ENCODE data around the gene SORCS2.

Gene SORCS2

DNA sequence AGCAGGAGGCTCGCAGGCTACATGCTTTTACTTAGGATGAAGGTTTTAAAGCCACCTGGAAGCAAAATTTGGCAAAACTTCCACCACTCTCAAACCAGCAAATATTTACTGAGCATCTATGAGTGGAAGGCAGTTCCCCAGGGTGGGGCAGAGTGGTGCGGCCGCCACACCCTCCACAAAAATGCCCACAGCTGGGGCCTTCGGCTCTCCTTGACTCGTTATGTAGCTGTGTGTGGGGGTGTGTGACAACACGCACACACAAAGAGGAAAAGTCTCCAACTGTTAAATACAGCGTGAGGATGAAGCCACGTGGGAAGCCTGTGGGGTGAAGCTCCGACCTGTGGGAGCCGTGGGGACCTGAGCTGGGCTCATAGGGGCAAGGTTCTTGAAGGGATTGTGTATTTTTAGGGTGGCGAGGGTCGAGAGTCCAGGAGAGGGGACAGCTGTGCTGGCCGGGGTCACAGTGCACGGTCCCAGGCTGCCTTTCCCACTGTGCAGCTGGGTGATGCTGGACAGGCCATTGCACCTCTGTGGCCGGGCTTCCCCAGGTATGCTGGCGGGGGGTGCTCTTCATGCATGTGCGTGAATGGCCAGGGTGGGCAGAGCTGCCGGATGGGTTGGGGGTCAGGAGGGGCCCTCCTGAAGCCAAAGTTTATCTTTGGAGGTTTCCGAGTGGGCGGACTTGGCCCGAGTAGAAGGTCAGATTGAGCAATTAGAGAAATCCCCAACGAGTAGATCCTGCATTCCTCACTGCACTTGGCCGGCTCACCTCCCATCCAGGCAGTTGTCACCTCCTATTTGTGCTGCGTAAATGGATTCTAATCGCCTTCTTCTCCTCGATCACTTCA lies 25.4 kb downstream of the SORCS2 start:
- ChIA-PET CTCF (no interaction called here), POLR2A (no interaction called here)
- no peak for DNase-seq (ENCODE audit: extremely low spot score)
- TF ChIP-seq, protein P1, sequence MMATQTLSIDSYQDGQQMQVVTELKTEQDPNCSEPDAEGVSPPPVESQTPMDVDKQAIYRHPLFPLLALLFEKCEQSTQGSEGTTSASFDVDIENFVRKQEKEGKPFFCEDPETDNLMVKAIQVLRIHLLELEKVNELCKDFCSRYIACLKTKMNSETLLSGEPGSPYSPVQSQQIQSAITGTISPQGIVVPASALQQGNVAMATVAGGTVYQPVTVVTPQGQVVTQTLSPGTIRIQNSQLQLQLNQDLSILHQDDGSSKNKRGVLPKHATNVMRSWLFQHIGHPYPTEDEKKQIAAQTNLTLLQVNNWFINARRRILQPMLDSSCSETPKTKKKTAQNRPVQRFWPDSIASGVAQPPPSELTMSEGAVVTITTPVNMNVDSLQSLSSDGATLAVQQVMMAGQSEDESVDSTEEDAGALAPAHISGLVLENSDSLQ (IDR thresholded peaks at IDR 0.05) = no peak
- TF ChIP-seq SUZ12 (IDR thresholded peaks at IDR 0.05) = no peak
- TF ChIP-seq LEF1 (IDR thresholded peaks at IDR 0.05; ENCODE audit: borderline replicate concordance) = no peak
- TF ChIP-seq NFRKB (IDR thresholded peaks at IDR 0.05) = no peak
- TF ChIP-seq ELF4 (IDR thresholded peaks at IDR 0.05) = no peak
- TF ChIP-seq CTBP1 (IDR thresholded peaks at IDR 0.05; ENCODE audit: borderline replicate concordance) = no peak

GRCh38 chr4:7218686-7219085 lies 26.3 kb downstream of the SORCS2 start:
- ChIA-PET POLR2A (no interaction called here), CTCF (no interaction called here)
- no peak for DNase-seq (ENCODE audit: extremely low spot score)
- TF ChIP-seq LEF1 (IDR thresholded peaks at IDR 0.05; ENCODE audit: borderline replicate concordance) (no peak), ZNF384 (IDR thresholded peaks at IDR 0.05) (no peak), FOXM1 (IDR thresholded peaks at IDR 0.05; ENCODE audit: borderline replicate concordance) (no peak), NFRKB (IDR thresholded peaks at IDR 0.05) (no peak), SP1 (IDR thresholded peaks at IDR 0.05) (no peak), FOXK2 (IDR thresholded peaks at IDR 0.05) (no peak), ARNT (IDR thresholded peaks at IDR 0.05) (no peak), L3MBTL2 (conservative IDR thresholded peaks at IDR 0.05) (no peak), CTBP1 (IDR thresholded peaks at IDR 0.05; ENCODE audit: borderline replicate concordance) (no peak), SUZ12 (IDR thresholded peaks at IDR 0.05) (no peak), FOXA1 (IDR thresholded peaks at IDR 0.05) (no peak), TARDBP (IDR thresholded peaks at IDR 0.05) (no peak), BHLHE40 (IDR thresholded peaks at IDR 0.05; ENCODE audit: borderline replicate concordance) (no peak), HDGF (IDR thresholded peaks at IDR 0.05; ENCODE audit: borderline replicate concordance) (no peak), ELF4 (IDR thresholded peaks at IDR 0.05) (no peak)
- TF ChIP-seq, protein P1 (IDR thresholded peaks at IDR 0.05) = no peak

DNA sequence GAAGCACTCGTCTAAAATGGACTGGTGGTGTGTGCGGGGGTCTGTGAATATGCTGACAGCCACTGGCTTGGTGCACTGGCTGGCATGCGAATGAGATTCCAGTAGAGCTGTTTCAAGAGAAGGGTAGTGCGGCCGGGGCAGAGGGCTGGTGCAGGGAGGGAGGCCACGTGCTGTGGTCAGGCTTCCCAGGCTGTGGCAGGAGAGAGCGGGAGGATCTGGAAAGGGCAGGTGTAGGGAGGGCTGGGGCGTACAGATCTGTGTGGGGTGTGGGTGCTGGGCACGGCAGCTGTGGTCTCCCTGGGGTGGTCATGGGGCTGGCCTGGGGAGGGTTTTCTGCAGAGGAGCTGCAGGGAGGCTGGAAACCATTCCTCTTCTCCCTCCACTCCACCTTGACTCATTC lies 30.2 kb downstream of the SORCS2 start:
- POLR2A ChIA-PET = no interaction called here
- CTCF ChIA-PET = no interaction called here
- TF ChIP-seq SP1 (IDR thresholded peaks at IDR 0.05) (no peak), ZNF384 (IDR thresholded peaks at IDR 0.05) (no peak), ELF4 (IDR thresholded peaks at IDR 0.05) (no peak), SUZ12 (IDR thresholded peaks at IDR 0.05) (no peak), NFRKB (IDR thresholded peaks at IDR 0.05) (no peak), FOXK2 (IDR thresholded peaks at IDR 0.05) (no peak), BHLHE40 (IDR thresholded peaks at IDR 0.05; ENCODE audit: borderline replicate concordance) (no peak), FOXA1 (IDR thresholded peaks at IDR 0.05) (no peak), CTBP1 (IDR thresholded peaks at IDR 0.05; ENCODE audit: borderline replicate concordance) (no peak), TARDBP (IDR thresholded peaks at IDR 0.05) (no peak), L3MBTL2 (conservative IDR thresholded peaks at IDR 0.05) (no peak), ARNT (IDR thresholded peaks at IDR 0.05) (no peak), HDGF (IDR thresholded peaks at IDR 0.05; ENCODE audit: borderline replicate concordance) (no peak), FOXM1 (IDR thresholded peaks at IDR 0.05; ENCODE audit: borderline replicate concordance) (no peak), LEF1 (IDR thresholded peaks at IDR 0.05; ENCODE audit: borderline replicate concordance) (no peak)
- TF ChIP-seq, protein P1 (IDR thresholded peaks at IDR 0.05) = no peak
- DNase-seq (ENCODE audit: extremely low spot score) = no peak

DNA sequence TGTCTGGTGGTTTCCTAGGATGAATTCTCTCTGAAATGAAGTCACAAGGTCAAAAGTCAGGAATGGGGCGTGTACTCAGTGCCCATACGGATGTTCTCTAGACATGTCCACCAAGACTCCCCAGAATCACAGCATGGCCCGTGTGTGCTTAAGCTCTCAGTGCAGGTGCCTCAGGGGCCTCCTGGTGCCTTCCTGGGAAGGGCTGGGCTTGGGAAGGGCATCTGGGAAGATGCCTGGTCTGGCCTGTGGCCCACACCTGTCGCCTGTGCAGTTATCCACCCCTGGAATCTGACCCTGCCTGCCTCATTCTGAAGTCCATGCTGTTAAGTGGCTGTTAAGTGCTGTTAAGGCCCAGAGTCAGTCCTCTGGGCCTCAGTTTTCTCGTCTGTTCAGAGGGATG lies 31.2 kb downstream of the SORCS2 start:
- ChIA-PET CTCF (no interaction called here), POLR2A (no interaction called here)
- DNase-seq (ENCODE audit: extremely low spot score) = no peak
- TF ChIP-seq ELF4 (IDR thresholded peaks at IDR 0.05) (no peak), NFRKB (IDR thresholded peaks at IDR 0.05) (no peak), CTBP1 (IDR thresholded peaks at IDR 0.05; ENCODE audit: borderline replicate concordance) (no peak), ARNT (IDR thresholded peaks at IDR 0.05) (no peak), FOXK2 (IDR thresholded peaks at IDR 0.05) (no peak), SP1 (IDR thresholded peaks at IDR 0.05) (no peak), ZNF384 (IDR thresholded peaks at IDR 0.05) (no peak), FOXA1 (IDR thresholded peaks at IDR 0.05) (no peak), SUZ12 (IDR thresholded peaks at IDR 0.05) (no peak), TARDBP (IDR thresholded peaks at IDR 0.05) (no peak), L3MBTL2 (conservative IDR thresholded peaks at IDR 0.05) (no peak), LEF1 (IDR thresholded peaks at IDR 0.05; ENCODE audit: borderline replicate concordance) (no peak)
- TF ChIP-seq, protein P1 (IDR thresholded peaks at IDR 0.05) = no peak

DNA sequence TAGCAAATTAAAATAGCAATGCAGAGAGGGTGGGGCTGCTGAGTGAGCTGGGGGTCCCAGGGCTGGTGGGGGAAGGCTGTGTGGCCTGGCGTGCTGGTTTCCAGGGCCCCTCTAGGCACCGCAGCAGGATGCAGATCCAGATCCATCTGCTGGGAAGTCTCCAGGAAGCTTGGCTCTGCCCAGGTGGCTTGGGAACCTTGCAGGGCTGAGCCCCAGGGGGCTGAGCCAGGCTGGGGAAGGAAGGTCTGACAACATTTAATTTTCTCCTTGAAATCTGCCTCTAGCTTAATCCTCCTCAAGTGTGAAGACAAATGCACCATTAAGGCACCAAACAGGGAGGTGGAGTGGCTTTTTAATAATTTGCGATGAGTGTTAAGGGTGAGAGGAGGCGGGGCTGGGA lies 31.7 kb downstream of the SORCS2 start:
- TF ChIP-seq FOXM1 (IDR thresholded peaks at IDR 0.05; ENCODE audit: borderline replicate concordance) (no peak), ELF4 (IDR thresholded peaks at IDR 0.05) (no peak), HDGF (IDR thresholded peaks at IDR 0.05; ENCODE audit: borderline replicate concordance) (no peak), LEF1 (IDR thresholded peaks at IDR 0.05; ENCODE audit: borderline replicate concordance) (no peak), NFRKB (IDR thresholded peaks at IDR 0.05) (no peak), SP1 (IDR thresholded peaks at IDR 0.05) (no peak), TARDBP (IDR thresholded peaks at IDR 0.05) (no peak), BHLHE40 (IDR thresholded peaks at IDR 0.05; ENCODE audit: borderline replicate concordance) (no peak), CTBP1 (IDR thresholded peaks at IDR 0.05; ENCODE audit: borderline replicate concordance) (no peak), SUZ12 (IDR thresholded peaks at IDR 0.05) (no peak), FOXA1 (IDR thresholded peaks at IDR 0.05) (no peak), ZNF384 (IDR thresholded peaks at IDR 0.05) (no peak), ARNT (IDR thresholded peaks at IDR 0.05) (no peak), FOXK2 (IDR thresholded peaks at IDR 0.05) (no peak), L3MBTL2 (conservative IDR thresholded peaks at IDR 0.05) (no peak)
- TF ChIP-seq, protein P1 (IDR thresholded peaks at IDR 0.05) = no peak
- CTCF ChIA-PET = no interaction called here
- POLR2A ChIA-PET = no interaction called here
- DNase-seq (ENCODE audit: extremely low spot score) = no peak
